Retinal pigment epithelial cell (primary cell): ENCODE measurements around the gene POLR1H.
A peak's percentile ranks its signal among the peaks of the same experiment; 100 is the strongest.

Source experiments
- DNase-seq: peaks from one replicate; pipeline ENCODE4 v3.0.0-alpha.2; 2010; ENCODE audit warnings: low read depth
- H3K4me3 ChIP-seq: 2 replicates; pipeline ENCODE4 v1.5.1; 2011; ENCODE audit warnings: mild to moderate bottlenecking, low read length, control low read depth, moderate library complexity
- TF ChIP-seq, protein P1 (sequence below): conservative IDR thresholded peaks from 2 replicates; pipeline ENCODE4 v1.5.1; 2011; ENCODE audit warnings: low read depth, low read length, control low read depth, inconsistent platforms

The POLR1H gene

GRCh38 chr6:30102970-30103871 lies 42.2 kb downstream of the POLR1H start:
- peak overlapping the region; percentile 40 for H3K4me3 ChIP-seq
- TF ChIP-seq, protein P1, sequence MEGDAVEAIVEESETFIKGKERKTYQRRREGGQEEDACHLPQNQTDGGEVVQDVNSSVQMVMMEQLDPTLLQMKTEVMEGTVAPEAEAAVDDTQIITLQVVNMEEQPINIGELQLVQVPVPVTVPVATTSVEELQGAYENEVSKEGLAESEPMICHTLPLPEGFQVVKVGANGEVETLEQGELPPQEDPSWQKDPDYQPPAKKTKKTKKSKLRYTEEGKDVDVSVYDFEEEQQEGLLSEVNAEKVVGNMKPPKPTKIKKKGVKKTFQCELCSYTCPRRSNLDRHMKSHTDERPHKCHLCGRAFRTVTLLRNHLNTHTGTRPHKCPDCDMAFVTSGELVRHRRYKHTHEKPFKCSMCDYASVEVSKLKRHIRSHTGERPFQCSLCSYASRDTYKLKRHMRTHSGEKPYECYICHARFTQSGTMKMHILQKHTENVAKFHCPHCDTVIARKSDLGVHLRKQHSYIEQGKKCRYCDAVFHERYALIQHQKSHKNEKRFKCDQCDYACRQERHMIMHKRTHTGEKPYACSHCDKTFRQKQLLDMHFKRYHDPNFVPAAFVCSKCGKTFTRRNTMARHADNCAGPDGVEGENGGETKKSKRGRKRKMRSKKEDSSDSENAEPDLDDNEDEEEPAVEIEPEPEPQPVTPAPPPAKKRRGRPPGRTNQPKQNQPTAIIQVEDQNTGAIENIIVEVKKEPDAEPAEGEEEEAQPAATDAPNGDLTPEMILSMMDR, result peak; percentile 91
- peak; percentile 36 for DNase-seq

- TF ChIP-seq, protein P1, result no peak
- no peak overlapping the region for H3K4me3 ChIP-seq
- no peak for DNase-seq
These were observed 42.8 kb downstream of the POLR1H start for GRCh38 chr6:30103872-30104179.

DNA sequence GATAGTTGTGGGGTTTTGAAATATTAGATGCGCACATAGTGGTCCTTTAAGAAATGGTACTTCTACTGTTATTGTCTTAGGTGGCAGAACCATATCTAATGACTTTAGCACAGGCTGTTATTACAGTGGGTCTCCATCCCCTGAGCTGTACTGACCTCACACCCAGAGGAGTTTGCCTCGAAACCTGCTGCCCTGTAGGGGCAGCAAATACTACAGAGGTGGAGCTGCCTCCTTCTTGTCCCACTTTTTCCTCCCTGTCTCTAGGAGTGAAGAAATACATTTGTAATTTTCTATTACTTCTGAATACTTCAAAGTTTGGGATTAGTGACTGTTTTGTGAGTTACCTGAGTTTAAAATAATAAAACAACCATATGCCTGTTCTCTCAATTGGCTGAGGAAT lies 43.6 kb downstream of the POLR1H start:
- no peak overlapping the region for H3K4me3 ChIP-seq
- DNase-seq, result no peak
- TF ChIP-seq, protein P1, result no peak

DNA sequence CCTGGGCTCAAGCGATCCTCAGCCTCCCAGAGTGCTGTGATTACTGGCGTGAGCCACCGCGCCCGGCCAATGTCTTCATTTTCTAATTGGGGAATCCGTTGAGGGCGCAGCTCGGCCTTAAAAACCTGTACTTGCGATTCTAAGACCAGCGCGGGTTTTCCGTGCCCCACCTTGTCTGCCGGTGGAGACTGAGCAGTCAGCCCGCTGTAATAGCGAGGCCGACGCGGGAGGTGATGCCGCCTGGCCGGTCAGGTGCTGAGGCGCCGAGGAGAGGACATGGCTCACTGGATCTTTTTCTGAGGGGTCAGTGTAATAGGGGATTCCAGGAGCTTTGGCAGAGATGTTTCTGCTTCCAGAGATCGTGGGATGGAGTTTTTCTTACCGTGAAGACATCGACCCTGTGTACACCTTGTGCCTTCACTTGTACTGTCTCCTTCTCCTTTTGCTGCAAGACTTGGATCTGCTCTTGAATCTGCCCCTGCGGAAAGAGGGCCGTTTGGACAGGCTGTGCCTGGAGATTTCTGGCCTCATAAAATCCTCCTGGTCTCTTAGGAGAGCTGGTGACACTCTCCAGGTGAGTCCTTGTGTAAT lies 50.3 kb downstream of the POLR1H start:
- H3K4me3 ChIP-seq, result no peak overlapping the region
- no peak for DNase-seq
- TF ChIP-seq, protein P1, result no peak

DNA sequence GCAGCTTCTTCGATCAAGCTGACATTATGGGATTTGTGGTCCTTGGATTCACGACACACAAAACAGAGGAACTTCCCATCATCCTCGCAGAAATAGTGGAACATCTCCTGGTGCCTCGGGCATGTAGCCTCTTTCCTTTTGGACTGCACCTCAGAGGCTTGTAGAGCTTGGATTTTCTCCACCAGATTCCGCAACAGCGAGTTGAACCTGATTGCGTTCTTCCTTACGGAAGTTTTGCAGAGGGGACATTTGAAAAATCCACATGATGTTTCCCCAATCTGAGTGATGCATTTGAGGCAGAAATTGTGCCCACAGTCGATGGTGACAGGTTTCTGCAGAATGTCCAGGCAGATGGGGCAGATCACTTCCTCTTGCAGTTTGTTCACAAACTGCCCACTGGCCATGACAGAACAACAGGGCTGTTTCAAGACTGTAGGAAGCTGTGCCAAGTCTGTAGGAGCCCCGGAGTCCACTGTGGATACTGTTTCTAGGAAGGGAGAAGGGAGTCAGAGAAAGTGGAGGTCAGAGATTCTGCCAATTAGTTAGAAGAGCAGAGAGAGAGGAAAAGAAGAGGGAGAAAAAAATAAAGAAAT lies 51.4 kb downstream of the POLR1H start:
- no peak overlapping the region for H3K4me3 ChIP-seq
- TF ChIP-seq, protein P1, result no peak
- no peak for DNase-seq

DNA sequence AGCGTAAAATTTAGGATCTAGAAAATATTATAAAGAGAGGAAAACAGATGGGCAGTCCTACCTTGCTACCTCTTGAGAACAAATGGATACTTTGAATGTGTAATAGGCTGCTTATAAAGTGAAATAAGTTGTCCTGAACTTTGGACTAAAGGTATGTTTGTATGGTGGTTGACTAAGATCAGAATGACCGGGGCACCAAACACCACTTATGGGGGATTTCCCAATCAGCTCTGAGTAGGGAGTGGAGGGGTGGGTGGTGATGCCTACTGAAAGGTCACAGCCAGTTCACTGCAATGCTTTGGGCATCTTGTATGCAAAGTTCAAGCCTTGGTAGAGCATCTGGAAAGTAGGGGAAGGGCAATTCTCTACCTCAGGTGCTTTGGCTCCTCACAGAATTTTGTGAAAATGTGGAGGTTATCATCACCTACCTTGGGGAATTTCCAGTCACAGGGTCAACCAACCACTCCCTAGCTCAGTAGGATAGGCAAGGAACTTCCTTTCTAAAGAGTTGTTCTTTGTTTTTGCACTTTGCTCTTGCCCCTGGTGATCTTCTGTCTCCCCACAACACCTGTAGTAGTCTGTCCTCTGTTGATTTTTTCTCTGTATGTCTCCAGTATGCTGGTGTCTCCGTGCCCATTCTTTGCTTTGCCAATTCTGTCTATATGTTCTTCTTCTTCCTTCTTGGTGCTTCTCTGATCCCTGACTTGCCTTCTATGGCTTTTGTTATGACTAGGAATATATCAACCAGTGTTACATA lies 52.1 kb downstream of the POLR1H start, which contains the start of gene TRIM31:
TSS of gene TRIM31 (minus strand) at position 88 of the 757 bp plus-strand sequence. CDS start 285 bp downstream, outside the sequence.
- TF ChIP-seq, protein P1, result no peak
- DNase-seq, result no peak
- H3K4me3 ChIP-seq, result no peak within 1 kb of the TSS
